Neural progenitor cell (in vitro differentiated cells): ENCODE results near the gene MC1R.

Source experiments
- CTCF ChIP-seq: fragments of 200-600 bp; sonication (generic); IDR thresholded peaks from 2 replicates; pipeline ENCODE4 v1.5.1; 2017; ENCODE audit warnings: antibody characterized with exemption, mild to moderate bottlenecking
- EZH2 ChIP-seq: fragments of 200-600 bp; sonication (generic); IDR thresholded peaks from 2 replicates; pipeline ENCODE4 v1.6.1; 2017; ENCODE audit warnings: antibody characterized with exemption, mild to moderate bottlenecking, moderate library complexity

- TF ChIP-seq CTCF: no peak
- no peak for TF ChIP-seq EZH2
These were observed 26.5 kb upstream of the MC1R start for GRCh38 chr16:89892055-89892630.
